ENCODE measurements around the gene MTO1.

DNA sequence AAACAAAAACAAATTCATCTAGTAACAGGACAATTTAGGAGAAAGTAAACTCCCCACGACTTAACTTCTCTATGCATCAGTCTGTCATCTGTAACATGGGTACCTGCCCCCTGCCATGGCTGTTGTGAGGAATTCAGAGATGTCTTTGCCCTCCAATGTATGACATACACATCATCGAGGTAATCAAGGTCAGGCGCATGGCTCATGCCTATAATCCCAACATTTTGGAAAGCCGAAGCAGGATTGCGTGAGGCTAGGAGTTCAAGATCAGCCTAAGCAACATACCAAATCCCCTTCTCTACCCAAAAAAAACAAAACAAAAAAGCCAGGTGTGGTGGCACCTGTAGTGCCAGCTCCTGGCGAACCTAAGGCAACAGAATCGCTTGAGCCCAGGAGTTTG lies 50.3 kb downstream of the MTO1 start:
- TF ChIP-seq, protein P1, sequence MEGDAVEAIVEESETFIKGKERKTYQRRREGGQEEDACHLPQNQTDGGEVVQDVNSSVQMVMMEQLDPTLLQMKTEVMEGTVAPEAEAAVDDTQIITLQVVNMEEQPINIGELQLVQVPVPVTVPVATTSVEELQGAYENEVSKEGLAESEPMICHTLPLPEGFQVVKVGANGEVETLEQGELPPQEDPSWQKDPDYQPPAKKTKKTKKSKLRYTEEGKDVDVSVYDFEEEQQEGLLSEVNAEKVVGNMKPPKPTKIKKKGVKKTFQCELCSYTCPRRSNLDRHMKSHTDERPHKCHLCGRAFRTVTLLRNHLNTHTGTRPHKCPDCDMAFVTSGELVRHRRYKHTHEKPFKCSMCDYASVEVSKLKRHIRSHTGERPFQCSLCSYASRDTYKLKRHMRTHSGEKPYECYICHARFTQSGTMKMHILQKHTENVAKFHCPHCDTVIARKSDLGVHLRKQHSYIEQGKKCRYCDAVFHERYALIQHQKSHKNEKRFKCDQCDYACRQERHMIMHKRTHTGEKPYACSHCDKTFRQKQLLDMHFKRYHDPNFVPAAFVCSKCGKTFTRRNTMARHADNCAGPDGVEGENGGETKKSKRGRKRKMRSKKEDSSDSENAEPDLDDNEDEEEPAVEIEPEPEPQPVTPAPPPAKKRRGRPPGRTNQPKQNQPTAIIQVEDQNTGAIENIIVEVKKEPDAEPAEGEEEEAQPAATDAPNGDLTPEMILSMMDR (IDR thresholded peaks at IDR 0.05) = no peak
- no peak for TF ChIP-seq EP300 (IDR thresholded peaks at IDR 0.05)
